GM18867 (cell line): ENCODE measurements around the gene SLC10A3.

ENCODE experiments used
- ATAC-seq: cut with Tn5 transposase; IDR thresholded peaks from one replicate; pipeline ENCODE4 v1.9.1; 2021; ENCODE audit warnings: mild to moderate bottlenecking, moderate library complexity; ENCODE audit not compliant: unreplicated experiment

SLC10A3 gene, protein sequence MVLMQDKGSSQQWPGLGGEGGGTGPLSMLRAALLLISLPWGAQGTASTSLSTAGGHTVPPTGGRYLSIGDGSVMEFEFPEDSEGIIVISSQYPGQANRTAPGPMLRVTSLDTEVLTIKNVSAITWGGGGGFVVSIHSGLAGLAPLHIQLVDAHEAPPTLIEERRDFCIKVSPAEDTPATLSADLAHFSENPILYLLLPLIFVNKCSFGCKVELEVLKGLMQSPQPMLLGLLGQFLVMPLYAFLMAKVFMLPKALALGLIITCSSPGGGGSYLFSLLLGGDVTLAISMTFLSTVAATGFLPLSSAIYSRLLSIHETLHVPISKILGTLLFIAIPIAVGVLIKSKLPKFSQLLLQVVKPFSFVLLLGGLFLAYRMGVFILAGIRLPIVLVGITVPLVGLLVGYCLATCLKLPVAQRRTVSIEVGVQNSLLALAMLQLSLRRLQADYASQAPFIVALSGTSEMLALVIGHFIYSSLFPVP

GRCh38 chrX:154490414-154491083 is at the start of gene SLC10A3:
Gene SLC10A3 (minus strand): TSS chrX:154490629. CDS start chrX:154488940, 1,689 bp downstream.
- ATAC-seq: peak; percentile 77

GRCh38 chrX:154539077-154539476 is 48.6 kb upstream of the SLC10A3 start:
- ATAC-seq: no peak

- ATAC-seq: no peak
Measured at GRCh38 chrX:154535892-154536291, 45.5 kb upstream of the SLC10A3 start.

- ATAC-seq: peak; percentile 90
Measured at GRCh38 chrX:154534526-154535322, 44.3 kb upstream of the SLC10A3 start.

- ATAC-seq: no peak
Measured at GRCh38 chrX:154532690-154533089, 42.3 kb upstream of the SLC10A3 start.

- ATAC-seq: no peak
Measured at GRCh38 chrX:154531626-154532025, 41.2 kb upstream of the SLC10A3 start.

DNA sequence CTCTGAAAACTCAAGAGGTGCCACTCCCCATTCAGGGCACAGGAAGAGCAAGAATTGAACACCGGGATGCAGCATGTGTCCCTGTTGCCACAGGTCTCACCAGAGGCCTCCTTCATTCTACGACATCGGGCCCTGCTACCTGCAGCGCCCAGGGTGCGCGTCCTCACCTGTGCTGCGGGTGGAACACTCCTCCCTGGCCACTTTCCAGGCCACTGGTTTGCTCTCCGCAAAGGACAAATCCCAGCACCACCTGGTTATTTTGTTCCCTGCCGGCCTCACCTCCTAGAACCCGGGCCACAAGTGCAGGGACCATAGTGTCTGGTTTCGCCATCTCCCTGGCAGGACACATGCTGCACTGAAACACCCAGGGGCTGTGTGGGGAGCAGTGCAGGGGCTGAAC is 39.9 kb upstream of the SLC10A3 start:
- no peak for ATAC-seq

DNA sequence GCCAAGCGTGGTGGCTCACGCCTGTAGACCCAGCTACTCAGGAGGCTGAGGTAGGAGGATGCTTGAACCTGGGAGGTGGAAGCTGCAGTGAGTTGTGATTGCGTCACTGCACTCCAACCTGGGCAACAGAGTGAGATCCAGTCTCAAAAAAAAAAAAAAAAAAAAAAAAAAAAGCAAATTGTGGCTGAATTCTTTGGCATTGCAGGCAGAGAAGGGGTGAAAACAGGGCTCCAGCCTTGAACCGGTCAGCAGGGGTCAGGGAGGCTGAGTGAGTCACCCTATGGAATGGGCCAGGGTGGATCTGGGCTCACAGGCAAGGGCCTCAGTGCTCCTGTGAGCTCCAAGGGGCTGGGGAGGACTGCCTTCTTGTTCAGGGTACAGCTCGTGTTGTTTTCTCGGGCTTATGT is 38.8 kb upstream of the SLC10A3 start:
- no peak for ATAC-seq

GRCh38 chrX:154526901-154527675 is 36.7 kb upstream of the SLC10A3 start:
- ATAC-seq: peak; percentile 68

- no peak for ATAC-seq
Measured at GRCh38 chrX:154525606-154526490, 35.4 kb upstream of the SLC10A3 start.

- no peak for ATAC-seq
Measured at GRCh38 chrX:154519389-154519788, 29.0 kb upstream of the SLC10A3 start.

- no peak for ATAC-seq
Measured at GRCh38 chrX:154517101-154517781, 26.8 kb upstream of the SLC10A3 start.

DNA sequence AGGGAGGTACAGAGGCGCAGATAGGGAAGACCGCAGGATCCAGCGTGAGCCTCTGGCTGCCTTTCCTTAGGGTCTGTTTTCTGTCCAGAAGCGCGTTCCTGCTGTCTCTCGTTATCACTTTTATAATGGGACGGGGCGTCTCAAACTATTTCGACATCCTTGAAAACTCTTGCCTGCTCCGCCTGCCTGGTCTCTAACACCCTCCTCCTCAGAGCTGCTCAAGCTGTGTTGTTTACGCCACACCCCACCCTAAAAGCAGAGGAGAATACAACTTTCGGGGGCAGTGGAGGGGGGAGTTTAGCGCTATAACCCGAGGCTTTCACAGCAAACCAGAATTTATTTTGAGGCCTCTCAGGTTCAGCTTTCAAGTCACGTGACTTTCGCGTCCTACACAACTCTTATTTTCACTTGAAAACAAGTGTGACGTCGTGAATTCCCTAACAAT is 26.2 kb upstream of the SLC10A3 start:
- no peak for ATAC-seq

GRCh38 chrX:154515966-154516655 is 25.7 kb upstream of the SLC10A3 start, which contains the start of gene FAM3A:
Gene FAM3A (minus strand): TSS chrX:154516232. CDS start chrX:154515772, 460 bp downstream.
- peak; percentile 90 for ATAC-seq

DNA sequence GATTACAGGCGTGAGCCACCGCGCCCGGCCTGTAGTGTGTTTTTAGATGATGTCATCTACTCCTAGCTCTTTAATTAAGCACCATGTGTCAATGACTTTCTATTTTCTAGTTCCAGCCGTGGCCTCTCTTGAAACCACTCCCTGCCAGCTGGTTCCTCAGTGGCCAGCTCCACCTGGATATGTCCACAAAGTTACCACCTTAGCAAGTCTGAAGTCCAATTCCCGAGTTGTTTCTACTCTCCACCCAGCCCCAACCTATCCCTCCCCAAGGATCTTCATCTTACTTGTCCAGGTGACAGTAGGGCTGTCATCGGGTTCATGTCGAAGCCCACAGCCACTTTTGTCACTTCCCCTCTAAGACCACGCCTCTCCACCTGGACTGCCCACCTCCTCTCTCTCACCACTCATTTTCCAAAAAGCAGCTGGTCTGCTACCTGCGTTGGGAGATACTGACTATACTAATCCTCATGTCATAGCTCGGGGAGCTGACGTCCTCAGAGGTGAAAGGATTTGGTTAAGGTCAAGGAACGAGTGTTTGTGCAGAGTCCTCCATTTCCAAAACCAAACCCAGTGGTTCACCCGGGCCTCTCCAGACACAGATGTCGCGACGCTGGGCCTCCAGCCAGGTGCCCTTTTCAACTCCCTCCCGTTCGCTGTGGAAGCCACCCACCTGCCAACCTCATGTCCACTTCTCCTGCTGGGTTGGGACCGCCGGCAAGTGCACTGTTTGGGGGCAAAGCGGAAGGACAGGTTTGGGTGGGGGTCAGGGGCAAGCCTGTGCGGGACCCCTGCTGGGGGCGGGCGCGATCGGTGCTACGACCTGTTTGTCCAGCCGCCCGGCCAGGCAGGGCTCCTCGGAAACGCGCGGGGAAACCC is 24.9 kb upstream of the SLC10A3 start:
- ATAC-seq: peak; percentile 3

DNA sequence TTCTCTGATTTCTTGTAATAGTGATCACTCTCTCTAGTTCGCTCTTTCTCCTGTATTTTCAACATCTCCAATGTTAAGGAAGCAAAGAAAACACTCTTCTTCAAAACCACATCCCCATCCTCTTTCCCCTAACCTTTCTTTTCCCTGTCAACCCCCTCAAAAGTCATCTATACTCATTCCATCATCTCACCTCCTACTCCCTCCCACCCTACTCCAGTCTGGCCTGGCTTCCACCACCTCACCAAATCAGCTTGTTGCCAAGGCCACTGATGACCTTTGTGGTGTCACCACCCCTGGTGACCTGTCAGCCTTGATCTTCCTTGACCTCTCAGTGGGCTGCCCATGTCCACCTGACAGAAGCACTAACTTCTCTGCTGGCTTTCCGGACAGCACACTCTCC is 23.3 kb upstream of the SLC10A3 start:
- no peak for ATAC-seq

GRCh38 chrX:154512879-154513553 is 22.6 kb upstream of the SLC10A3 start:
- no peak for ATAC-seq
